Measurements from ENCODE around the gene TNFRSF1B.

Gene TNFRSF1B

GRCh38 chr1:12180315-12180714, 13.5 kb downstream of the TNFRSF1B start:
- TF ChIP-seq CTCF (IDR thresholded peaks at IDR 0.05; ENCODE audit: control insufficient read depth, extremely low read depth, insufficient read depth): no peak
- H3K4me3 ChIP-seq (ENCODE audit: low read depth, low read length): no peak overlapping the region
- DNase-seq (ENCODE audit: low read depth): no peak

- TF ChIP-seq CTCF (IDR thresholded peaks at IDR 0.05; ENCODE audit: control insufficient read depth, extremely low read depth, insufficient read depth): no peak
- no peak overlapping the region for H3K4me3 ChIP-seq (ENCODE audit: low read depth, low read length)
- no peak for DNase-seq (ENCODE audit: low read depth)
Observed at GRCh38 chr1:12180903-12181302, 14.1 kb downstream of the TNFRSF1B start.

GRCh38 chr1:12181568-12181967, 14.8 kb downstream of the TNFRSF1B start:
- TF ChIP-seq CTCF (IDR thresholded peaks at IDR 0.05; ENCODE audit: control insufficient read depth, extremely low read depth, insufficient read depth): no peak
- no peak for DNase-seq (ENCODE audit: low read depth)
- no peak overlapping the region for H3K4me3 ChIP-seq (ENCODE audit: low read depth, low read length)

GRCh38 chr1:12182410-12182984, 15.7 kb downstream of the TNFRSF1B start:
- no peak for TF ChIP-seq CTCF (IDR thresholded peaks at IDR 0.05; ENCODE audit: control insufficient read depth, extremely low read depth, insufficient read depth)
- no peak overlapping the region for H3K4me3 ChIP-seq (ENCODE audit: low read depth, low read length)

GRCh38 chr1:12183095-12183794, 16.5 kb downstream of the TNFRSF1B start:
- no peak for DNase-seq (ENCODE audit: low read depth)
- TF ChIP-seq CTCF (IDR thresholded peaks at IDR 0.05; ENCODE audit: control insufficient read depth, extremely low read depth, insufficient read depth): no peak
- H3K4me3 ChIP-seq (ENCODE audit: low read depth, low read length): no peak overlapping the region

More at GRCh38 chr1:12182410-12182984, 15.7 kb downstream of the TNFRSF1B start:
- DNase-seq (ENCODE audit: low read depth): no peak

- DNase-seq (ENCODE audit: low read depth): no peak
- no peak overlapping the region for H3K4me3 ChIP-seq (ENCODE audit: low read depth, low read length)
Observed at GRCh38 chr1:12184008-12184681, 17.4 kb downstream of the TNFRSF1B start.

More at GRCh38 chr1:12184008-12184681, 17.4 kb downstream of the TNFRSF1B start:
- TF ChIP-seq CTCF (IDR thresholded peaks at IDR 0.05; ENCODE audit: control insufficient read depth, extremely low read depth, insufficient read depth): no peak

All from LNCaP clone FGC (cell line).